Kidney (tissue), 14 donors: ENCODE data around the gene CRYBG2. TPM values are rescaled to one million over a fixed set of nuclear protein-coding genes. Genes with fewer than 3 reads are reported as not detected.

ENCODE experiments used
- DNase-seq, 5 donors: peaks; one replicate each; pipeline ENCODE4 v3.0.0-alpha.2; 2013 to 2020
- FAIRE-seq: peaks from 2 replicates; lab custom pipeline; 2012; peaks lifted over from hg19 to GRCh38; lab: Jason Lieb, UNC
- H3K27ac ChIP-seq, 2 donors: one replicate each; pipeline ENCODE4 v1.7.0; 2013; ENCODE audit warnings: low read depth in 2 of 2, low read length in 2 of 2, inconsistent platforms in 1 of 2
- H3K27me3 ChIP-seq: one replicate; pipeline ENCODE4 v1.7.1; 2013; ENCODE audit warnings: low read length, inconsistent platforms; ENCODE audit not compliant: control insufficient read depth, insufficient read depth
- H3K36me3 ChIP-seq, 3 donors: one replicate each; pipeline versions ENCODE4 v1.7.0 to v1.7.1; 2013; ENCODE audit warnings: low read length in 3 of 3, control low read depth in 1 of 3, inconsistent platforms in 1 of 3; ENCODE audit not compliant: insufficient read depth in 3 of 3, control insufficient read depth in 2 of 3
- H3K4me1 ChIP-seq, 3 donors: one replicate each; pipeline versions ENCODE4 v1.7.0 to v1.7.1; 2013; ENCODE audit warnings: low read length in 3 of 3, inconsistent platforms in 1 of 3, low read depth in 1 of 3; ENCODE audit not compliant: control insufficient read depth in 2 of 3, insufficient read depth in 2 of 3
- H3K4me3 ChIP-seq, 3 donors: one replicate each; pipeline versions ENCODE4 v1.7.0 to v1.8.1; 2013; ENCODE audit warnings: low read length in 3 of 3, control low read depth in 1 of 3, inconsistent platforms in 1 of 3
- H3K9ac ChIP-seq, 3 donors: one replicate each; pipeline versions ENCODE4 v1.7.0 to v1.7.1; 2013; ENCODE audit warnings: low read length in 3 of 3, control low read depth in 1 of 3, inconsistent platforms in 1 of 3
- H3K9me3 ChIP-seq, 3 donors: one replicate each; pipeline versions ENCODE4 v1.7.0 to v1.7.1; 2013; ENCODE audit warnings: low read length in 3 of 3, control low read depth in 1 of 3, inconsistent platforms in 1 of 3; ENCODE audit not compliant: control insufficient read depth in 2 of 3, insufficient read depth in 1 of 3
- CTCF ChIP-seq: IDR thresholded peaks from 3 replicates; pipeline ENCODE4 v1.5.1; 2012; ENCODE audit warnings: mild to moderate bottlenecking, moderate library complexity, borderline replicate concordance; ENCODE audit not compliant: insufficient read depth; ENCODE audit errors: extremely low read depth
- intact Hi-C: fragments of 100-400 bp; cut with DNase I; formaldehyde crosslinking; loops from one replicate; pipeline ENCODE4 v1.11.1; 2022
- polyA plus RNA-seq: library from polyadenylated mRNA; stranded (reverse); fragments of 350-450 nt; fragmentation: Illumina TruSeq; extraction: RNeasy Lipid Tissue Mini Kit (QIAGEN cat#74804); gene quantifications from one replicate; pipeline ENCODE4 v1.2.3, GENCODE V29; 2014; ENCODE audit warnings: low read depth, low replicate concordance; ENCODE audit not compliant: insufficient read depth
- total RNA-seq: library from RNA; stranded (reverse); fragmentation: NEBNext Ultra II Directional; extraction: Animal tissue kit (Norgen Biotek cat#: 25700); gene quantifications from one replicate; pipeline ENCODE4 v1.2.1, GENCODE V29; 2021
- donor health status: control.
- donor health status: control.
- donor health status: control.
- donor health status: control.
- donor health status: control.
- donor health status: DM: yes; HTN: yes; CAD: no.
- donor health status: Normal renal cell carcinoma (clear cell type).

Gene CRYBG2
- total and polyA plus RNA-seq, 2 donors from 2014 or later, result 2.2 TPM; not detected in 1

GRCh38 chr1:26307363-26307781 lies 46.6 kb downstream of the CRYBG2 start:
- TF ChIP-seq CTCF, result no peak
- Histone ChIP-seq H3K4me1 (peaks cover 0 to 7% (median 5%) of the 10 kb centered on the region in 3 donors), H3K9ac (peak overlapping the region in 1 of 3 donors; percentile 10), H3K27me3 (no peaks in the 10 kb centered on the region), H3K27ac (no peak overlapping the region), H3K36me3 (no peaks in the 10 kb centered on the region), H3K4me3 (peak overlapping the region in 2 of 3 donors; percentile 70 to 82), H3K9me3 (no peaks in the 10 kb centered on the region)
- DNase-seq (no peak), FAIRE-seq (no peak)
- intact Hi-C loops, result no loop called here

GRCh38 chr1:26306290-26307229 lies 47.4 kb downstream of the CRYBG2 start, which contains the start of gene UBXN11:
UBXN11 (minus strand) TSS chr1:26306636; CDS start chr1:26302883, 3,753 bp downstream.
- intact Hi-C loops, result no loop called here

GRCh38 chr1:26305667-26306289 lies 48.2 kb downstream of the CRYBG2 start:
- TF ChIP-seq CTCF, result no peak
- Histone ChIP-seq H3K36me3 (no peaks in the 10 kb centered on the region), H3K4me1 (peaks cover 0 to 7% (median 5%) of the 10 kb centered on the region in 3 donors), H3K9me3 (no peaks in the 10 kb centered on the region), H3K4me3 (peak overlapping the region; percentile 77 to 87 (median 82)), H3K9ac (peak overlapping the region; percentile 64 to 68 (median 67)), H3K27ac (no peak overlapping the region), H3K27me3 (no peaks in the 10 kb centered on the region)
- DNase-seq (no peak), FAIRE-seq (no peak)
- intact Hi-C loops, result no loop called here

More at GRCh38 chr1:26306290-26307229, 47.4 kb downstream of the CRYBG2 start, which contains the start of gene UBXN11:
- peak within 1 kb of the TSS; percentile 77 to 87 (median 82) for H3K4me3 ChIP-seq
- FAIRE-seq (no peak), DNase-seq (peak; percentile 95 to 98 (median 96))
- H3K4me1 ChIP-seq, result peaks cover 0 to 7% (median 5%) of the 10 kb centered on the region in 3 donors
- H3K36me3 ChIP-seq, result no peaks in the 10 kb centered on the region
- peak within 1 kb of the TSS; percentile 64 to 68 (median 67) for H3K9ac ChIP-seq
- no peak for TF ChIP-seq CTCF
- no peaks in the 10 kb centered on the region for H3K27me3 ChIP-seq
- H3K27ac ChIP-seq, result no peak within 1 kb of the TSS
- H3K9me3 ChIP-seq, result no peaks in the 10 kb centered on the region
